HG02642 (cell line): Measurements from ENCODE around the gene USO1.
"Not testable (repeated sequence)": the region's sequence is repeated elsewhere in the genome, so short reads cannot be mapped to it uniquely, and the experiment has no call there.

Experiments
- ATAC-seq: cut with Tn5 transposase; IDR thresholded peaks from one replicate; pipeline ENCODE4 v1.9.1; 2021; ENCODE audit warnings: mild to moderate bottlenecking; ENCODE audit not compliant: unreplicated experiment, poor library complexity

The USO1 gene, protein sequence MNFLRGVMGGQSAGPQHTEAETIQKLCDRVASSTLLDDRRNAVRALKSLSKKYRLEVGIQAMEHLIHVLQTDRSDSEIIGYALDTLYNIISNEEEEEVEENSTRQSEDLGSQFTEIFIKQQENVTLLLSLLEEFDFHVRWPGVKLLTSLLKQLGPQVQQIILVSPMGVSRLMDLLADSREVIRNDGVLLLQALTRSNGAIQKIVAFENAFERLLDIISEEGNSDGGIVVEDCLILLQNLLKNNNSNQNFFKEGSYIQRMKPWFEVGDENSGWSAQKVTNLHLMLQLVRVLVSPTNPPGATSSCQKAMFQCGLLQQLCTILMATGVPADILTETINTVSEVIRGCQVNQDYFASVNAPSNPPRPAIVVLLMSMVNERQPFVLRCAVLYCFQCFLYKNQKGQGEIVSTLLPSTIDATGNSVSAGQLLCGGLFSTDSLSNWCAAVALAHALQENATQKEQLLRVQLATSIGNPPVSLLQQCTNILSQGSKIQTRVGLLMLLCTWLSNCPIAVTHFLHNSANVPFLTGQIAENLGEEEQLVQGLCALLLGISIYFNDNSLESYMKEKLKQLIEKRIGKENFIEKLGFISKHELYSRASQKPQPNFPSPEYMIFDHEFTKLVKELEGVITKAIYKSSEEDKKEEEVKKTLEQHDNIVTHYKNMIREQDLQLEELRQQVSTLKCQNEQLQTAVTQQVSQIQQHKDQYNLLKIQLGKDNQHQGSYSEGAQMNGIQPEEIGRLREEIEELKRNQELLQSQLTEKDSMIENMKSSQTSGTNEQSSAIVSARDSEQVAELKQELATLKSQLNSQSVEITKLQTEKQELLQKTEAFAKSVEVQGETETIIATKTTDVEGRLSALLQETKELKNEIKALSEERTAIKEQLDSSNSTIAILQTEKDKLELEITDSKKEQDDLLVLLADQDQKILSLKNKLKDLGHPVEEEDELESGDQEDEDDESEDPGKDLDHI

DNA sequence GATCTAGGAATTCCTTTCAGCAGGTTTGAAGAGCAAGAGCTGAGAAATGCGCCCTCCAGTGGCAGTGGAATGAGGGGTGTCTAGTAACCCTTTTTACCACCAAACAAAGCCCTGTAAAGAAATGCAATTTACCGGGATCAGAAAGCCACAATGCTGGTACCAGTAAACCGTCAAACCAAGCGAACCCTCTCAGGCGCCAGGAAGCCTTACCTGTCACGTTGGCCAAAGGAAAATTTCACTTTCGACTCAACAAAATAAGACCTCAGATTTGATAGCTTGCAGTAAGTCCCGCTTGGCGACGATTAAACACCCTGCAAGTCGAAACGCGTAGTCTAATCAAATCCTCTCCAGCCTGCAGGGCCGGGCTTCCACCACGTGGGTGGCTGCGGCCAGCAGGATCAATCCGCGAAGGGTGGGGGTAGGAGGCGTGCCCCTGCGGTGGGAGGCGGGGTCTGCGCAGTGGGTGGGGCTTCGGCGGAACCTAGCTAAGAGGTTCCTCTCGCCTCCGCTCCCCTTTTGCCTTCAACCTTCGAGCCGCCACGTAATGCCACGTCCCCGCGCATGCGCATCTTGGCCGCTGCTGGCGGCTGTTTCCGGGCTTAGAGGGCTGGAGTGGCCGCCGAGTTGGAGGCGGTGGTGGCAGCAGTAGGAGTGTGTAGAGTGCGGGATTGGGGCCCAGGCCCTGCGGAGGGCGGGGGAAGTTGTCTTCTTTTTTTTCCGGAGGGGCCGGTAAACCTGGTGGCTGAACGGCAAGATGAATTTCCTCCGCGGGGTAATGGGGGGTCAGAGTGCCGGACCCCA is at the start of gene USO1:
Gene USO1 (plus strand): TSS at position 512 of the 801 bp plus-strand sequence. CDS start 243 bp downstream, at position 755.
- peak; percentile 91 for ATAC-seq

DNA sequence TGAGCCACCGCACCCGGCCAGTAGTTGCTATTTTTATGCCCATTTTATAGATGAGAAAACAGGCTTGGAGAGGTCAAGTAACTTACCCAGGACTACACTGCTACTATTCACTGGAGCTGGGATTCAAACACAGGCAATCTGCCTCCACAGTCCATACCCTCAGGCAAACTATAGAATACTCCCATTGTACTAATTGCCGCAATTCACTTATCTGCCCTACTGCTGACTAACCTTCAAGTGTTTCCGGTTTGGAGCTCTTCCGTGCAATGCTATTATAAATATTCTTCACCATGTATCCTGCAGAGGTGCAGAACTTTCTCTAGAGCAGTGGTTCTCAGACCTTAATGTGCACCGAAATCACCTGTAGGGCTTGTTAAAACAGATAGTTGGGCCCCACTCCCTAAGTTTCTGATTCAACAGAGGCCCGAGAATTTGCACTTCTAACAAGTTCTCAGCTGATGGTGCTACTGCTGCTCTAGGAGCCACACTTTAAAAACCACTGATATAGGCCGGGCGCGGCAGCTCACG is 49.3 kb upstream of the USO1 start:
- ATAC-seq = no peak

DNA sequence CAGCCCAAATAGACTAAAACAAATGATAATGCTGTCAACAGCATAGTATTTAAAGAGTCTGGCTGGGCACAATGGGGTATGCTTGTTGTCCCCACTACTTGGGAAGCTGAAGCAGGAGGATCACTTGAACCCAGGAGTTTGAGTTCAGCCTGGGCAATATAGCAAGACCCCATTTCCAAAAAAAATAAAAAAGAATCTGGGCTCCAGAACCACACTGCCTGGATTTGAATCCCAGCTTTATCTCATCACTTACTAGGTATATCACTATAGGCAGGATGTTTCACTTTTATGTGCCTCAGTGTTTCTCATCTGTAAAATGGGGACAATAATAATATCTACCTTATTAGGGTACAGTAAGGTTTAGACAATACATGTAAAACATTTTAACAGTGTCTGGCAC is 45.9 kb upstream of the USO1 start:
- ATAC-seq = no peak

DNA sequence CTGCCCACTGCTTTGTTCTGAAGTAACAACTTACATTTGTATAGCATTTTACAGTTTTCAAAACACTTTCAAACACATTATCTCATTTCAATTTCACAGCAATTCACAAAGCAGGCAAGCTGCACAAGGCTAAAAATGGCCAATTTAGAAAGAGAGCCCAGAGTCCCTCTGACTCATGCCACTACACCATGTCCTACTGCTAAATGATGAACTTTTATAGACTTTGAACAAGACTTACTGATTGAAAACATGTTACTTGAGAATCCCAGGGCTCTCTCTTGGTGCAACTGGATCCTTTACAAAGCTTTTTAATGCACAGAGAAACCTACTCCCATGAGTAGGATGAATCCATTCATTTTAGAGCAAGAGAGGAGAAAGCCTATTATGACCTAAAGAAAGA is 45.4 kb upstream of the USO1 start:
- ATAC-seq = no peak

DNA sequence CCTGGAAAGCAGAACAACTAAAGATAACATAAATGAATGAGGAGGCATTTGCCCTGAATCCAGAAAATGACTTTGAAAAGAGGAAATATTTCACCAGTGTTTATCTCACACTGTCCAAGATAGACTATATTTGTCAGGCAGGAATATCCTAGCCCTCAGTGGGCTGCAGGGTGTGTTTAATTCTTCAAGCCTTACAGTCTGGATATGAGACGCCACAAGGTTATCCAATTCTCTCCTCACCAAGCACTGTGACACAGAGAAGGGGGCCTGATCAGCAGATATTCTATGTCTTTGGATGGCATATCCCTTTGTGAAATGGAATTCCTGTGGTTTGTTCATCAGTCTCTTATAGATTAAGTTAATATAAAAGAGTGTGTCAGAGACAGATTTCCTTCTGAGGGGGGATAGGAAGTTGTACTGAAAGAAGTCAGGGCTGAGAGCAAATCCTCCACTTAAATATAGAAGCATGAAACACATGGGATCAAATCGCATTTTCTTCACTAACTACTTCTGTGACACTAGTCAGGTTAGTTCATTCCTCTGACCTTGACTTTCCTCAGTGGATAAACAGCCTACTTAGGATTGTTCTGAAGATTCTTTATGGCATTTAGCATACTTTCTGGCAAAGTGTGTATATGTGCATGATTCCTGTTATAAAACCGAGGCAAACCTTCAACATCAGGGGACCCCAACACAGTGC is 44.4 kb upstream of the USO1 start:
- no peak for ATAC-seq

DNA sequence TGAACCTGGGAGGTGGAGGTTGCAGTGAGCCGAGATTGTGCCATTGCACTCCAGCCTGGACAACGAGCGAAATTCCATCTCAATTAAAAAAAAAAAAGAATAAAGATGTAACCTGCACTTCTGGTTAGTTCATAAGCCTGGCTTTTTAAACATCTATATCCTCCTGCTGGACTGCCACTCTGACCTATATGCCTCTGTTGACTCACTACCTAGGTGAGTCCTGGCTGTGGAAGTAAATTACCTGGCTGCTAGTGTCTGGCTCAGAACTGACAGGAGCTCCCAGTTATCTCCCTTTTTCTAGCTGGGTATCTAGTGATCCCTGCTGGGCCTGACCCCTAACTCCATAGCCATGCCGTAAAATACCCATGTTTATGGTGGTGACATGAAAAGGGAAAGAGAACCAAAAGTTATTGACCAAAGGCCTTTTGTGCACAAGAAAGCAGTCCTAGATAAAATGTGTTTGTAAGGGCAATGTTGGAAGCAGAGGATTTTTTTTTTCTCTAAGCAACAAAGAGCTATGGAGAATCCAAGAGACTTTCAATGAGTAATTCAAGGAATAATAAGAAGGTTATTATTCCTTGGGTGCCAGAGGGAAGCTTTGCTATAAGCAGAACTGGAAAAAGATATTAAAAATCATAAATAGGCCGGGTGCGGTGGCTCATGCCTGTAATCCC is 40.8 kb upstream of the USO1 start:
- no peak for ATAC-seq

DNA sequence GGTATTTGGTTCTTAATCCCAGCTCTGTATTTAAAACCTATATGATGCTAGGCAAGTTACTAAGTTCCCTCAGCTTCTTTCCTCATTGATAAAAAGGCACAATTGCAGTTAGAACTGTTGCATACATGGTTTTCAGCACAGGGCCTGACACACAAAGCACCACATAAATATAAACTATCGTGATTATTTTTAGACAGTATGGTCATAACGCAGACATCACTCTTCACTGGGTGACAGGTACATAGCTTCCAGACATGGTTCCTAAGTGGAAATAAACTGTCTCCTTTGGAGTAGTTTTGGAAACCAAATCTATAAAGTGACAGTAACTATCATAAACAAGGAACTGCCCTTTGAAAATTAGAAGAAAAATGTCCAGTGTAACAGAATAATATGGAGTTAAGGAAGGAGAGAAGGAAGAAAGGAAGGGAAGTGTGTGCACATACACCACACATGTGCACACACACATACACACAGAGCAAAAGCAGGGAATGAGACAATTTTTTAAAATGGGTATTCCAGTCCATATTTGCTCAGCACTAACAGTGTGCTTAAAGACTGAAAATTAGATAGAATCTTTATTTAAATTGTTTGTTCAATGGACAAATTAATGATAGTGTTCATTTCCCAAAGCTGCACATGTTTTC is 38.7 kb upstream of the USO1 start:
- ATAC-seq = no peak

DNA sequence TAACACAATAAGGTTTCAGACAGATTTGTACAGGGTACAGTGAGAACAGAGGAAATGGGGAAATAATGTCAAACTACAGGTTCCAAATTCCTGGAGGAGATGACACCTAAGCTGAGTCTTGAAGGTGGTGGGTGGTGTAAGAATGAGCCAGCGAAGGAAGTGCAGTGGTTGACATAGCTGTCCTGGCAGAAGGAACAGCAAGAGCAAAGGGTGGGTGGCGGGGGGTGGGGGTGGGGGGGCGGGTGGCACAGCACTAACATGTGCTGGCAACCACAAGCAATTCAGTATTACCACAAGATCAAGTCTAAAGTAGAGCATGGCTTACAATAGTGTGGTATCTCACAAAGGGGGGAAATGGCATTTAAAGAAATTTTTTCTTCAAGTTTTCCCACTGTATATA is 38.0 kb upstream of the USO1 start:
- ATAC-seq = no peak

DNA sequence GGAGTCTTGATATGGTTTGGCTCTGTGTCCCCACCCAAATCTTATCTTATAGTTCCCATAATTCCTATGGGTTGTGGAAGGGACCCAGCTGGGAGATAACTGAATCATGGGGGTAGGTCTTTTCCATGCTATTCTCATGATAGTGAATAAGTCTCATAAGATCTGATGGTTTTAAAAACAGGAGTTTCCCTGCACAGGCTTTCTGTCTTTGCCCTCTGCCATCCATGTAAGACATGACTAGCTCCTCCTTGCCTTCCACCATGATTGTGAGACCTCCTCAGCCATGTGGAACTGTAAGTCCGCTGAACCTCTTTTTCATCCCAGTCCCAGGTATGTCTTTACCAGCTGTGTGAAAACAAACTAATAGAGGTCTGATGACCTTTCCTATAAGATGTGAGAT is 37.3 kb upstream of the USO1 start:
- ATAC-seq = not testable (repeated sequence)

DNA sequence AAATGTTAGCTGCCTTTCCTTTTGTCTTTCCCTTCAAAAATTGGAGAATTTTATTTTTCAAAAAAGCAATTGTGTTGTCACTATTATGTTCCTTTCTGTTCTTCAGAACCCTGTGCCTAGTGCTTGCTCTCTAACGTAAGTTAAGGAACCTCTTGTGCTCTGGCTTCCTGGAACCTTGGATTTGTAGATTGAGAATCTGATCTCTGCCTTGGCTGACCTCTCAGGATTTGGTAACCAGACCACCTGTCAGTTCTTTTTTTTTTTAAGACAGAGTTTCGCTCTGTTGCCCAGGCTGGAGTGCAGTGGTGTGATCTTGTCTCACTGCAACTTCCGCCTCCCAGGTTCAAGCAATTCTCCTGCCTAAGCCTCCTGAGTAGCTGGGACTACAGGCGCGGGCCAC is 32.3 kb upstream of the USO1 start:
- not testable (repeated sequence) for ATAC-seq

DNA sequence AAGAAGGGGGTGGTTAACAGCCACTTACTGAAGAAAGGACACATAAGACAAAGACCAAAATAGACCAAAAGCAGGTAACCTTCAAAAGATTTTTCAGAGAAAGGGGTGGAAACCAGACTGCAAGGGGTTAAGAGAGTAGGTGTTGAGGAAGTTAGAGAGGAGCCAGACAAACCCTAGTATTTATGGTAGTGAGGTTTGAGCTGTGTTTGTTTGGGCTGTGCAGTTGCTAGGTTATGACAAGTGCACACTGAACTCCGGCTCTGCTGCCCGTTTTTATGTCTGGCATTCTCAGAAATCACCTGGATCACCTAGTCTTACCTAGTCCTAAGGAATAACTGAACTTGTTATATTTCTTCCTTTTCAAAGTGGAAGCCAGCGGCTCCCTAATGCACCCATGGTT is 28.3 kb upstream of the USO1 start:
- no peak for ATAC-seq

DNA sequence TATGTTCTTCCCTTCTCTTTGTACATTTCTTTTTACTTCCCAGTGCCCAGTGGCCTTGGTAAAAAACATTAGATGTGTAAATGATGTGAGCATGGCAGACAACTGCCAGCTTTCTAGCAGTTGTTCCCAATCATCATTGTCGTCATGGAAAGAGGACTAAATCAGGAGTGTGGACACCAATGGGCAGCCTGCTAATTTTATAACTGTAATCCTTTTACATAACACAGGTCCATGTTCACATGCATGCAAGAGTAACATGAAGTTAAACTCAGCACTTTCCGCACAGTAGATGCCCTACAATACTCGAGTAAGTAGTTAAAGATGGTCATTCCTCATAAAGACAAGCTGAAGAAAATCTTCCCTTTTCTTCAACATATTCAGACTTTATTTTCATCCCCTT is 27.8 kb upstream of the USO1 start:
- ATAC-seq = no peak

DNA sequence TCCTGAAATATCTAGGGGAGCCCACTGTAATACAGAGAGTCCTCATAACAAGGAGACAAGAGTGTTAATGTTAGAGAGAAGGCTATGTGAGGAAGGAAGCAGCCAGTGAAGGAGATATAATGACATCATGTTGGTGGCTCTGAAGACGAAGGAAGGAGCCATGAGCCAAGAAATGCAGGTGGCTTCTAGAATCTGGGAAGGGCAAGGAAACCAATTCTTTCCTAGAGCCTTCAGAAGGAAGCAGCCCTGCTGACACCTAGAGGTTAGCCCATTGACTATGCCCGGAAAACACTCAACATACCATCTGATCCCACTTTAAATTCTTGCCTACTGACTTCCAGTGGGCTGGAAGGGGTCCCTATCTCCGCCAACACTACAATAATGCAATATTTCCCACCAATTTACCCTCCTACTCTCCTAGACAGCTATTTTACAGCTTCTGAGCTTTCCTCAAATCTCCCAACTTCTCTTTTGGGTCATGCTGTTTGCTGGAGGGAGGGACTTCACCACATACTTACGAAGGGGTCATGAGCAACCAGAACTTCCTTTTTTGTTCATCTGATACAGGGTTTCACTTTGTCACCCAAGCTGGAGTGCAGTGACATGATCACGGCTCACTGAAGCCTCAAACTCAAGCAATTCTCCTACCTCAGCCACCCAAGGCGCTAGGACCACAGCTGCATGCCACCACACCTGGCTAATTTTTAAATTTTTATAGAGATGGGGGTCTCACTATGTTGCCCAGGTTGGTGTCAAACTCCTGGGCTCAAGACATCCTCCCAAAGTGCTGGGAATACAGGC is 26.0 kb upstream of the USO1 start:
- ATAC-seq = peak; percentile 92

DNA sequence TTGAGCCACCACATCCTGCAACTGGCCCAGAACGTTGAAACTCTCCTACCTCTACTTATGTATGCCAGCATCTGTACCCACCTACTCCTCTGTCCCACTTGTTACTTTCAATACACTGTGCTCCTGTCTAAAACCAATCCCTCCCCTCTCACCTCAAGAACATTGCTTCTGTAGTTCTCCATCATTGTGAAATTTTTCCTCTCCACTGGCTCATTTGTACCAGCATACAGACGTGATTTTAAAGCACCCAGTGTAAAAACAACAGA is 25.5 kb upstream of the USO1 start:
- ATAC-seq = peak; percentile 38

DNA sequence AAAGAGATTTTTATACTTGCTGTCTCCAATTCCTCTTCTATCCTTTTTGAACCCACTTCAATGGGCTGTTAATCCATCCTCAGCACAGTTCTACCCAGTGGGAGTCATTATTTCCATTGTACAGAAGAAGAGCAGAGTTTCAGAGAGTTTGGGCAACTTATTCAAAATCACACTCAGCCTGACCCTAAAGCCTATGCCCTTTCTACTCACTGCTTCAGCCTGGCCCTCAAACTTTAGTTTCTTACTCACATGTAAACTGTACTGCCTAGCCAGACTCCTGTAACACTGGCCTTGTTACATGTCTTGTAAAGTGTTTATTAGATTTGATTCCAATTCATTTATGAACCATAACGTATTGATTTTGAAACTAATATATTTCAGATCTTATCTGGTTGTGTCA is 25.1 kb upstream of the USO1 start:
- peak; percentile 24 for ATAC-seq

DNA sequence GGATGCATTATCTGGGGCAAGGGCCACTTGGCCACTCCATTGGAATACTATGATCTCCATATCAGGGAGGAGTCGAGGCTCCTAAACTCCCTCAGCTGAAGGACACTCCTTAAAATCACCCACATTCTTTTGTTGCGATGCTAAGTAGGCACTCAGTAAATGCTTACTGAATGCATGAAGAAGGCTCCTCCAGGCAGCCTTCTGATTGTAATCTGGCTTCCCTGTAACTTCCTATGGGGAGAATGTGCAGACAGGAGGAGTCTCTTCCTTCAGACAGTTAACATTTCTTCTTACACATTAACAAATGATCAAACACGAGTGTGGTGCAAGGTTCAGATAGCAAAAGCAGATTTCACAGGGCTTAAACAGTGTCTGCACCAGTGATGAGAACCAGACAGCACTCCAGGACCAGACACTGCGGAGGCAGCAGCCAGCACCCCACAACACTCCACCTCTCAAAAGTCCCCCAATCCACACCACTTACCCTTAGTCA is 21.4 kb upstream of the USO1 start:
- ATAC-seq = no peak

DNA sequence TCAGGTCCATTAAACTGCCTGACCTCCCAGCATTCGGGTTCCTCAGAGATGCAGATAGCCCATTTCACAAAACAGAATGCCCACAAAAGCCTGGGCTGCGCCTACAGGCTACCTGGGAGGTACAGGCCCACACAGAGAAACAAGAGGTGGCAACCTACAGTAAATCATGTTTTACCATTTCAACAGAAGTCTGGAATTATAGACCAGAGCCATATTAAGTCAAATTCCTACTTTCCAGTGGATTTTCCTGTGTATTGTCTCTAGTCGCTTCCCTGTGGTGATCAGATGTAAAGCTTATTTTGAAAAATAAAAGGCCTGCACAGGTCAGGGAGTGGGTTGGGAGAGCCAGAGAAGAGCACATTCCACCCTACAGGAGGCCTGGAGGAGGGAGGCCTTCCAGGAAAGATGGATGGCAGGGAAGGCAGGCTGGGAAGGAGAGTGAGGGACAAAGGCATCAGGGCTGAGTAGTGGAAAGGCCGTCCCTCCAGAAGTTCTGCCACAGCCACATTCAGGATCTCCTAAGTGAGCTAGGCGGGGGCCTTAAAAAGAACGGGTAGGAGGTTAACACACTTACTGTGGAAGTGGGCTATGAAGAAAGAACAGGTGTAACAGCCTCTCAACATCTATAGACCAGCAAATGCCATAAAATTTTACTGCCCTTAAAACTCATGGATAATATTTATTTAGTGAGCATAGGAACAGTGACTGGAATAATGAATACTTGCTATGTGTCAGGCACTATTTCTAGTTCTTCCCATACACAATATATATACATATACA is 19.0 kb upstream of the USO1 start:
- ATAC-seq = no peak
